ENCODE data around the gene HEATR5A.
"Not testable (repeated sequence)": the region's sequence is repeated elsewhere in the genome, so short reads cannot be mapped to it uniquely, and the experiment has no call there.

HEATR5A gene

DNA sequence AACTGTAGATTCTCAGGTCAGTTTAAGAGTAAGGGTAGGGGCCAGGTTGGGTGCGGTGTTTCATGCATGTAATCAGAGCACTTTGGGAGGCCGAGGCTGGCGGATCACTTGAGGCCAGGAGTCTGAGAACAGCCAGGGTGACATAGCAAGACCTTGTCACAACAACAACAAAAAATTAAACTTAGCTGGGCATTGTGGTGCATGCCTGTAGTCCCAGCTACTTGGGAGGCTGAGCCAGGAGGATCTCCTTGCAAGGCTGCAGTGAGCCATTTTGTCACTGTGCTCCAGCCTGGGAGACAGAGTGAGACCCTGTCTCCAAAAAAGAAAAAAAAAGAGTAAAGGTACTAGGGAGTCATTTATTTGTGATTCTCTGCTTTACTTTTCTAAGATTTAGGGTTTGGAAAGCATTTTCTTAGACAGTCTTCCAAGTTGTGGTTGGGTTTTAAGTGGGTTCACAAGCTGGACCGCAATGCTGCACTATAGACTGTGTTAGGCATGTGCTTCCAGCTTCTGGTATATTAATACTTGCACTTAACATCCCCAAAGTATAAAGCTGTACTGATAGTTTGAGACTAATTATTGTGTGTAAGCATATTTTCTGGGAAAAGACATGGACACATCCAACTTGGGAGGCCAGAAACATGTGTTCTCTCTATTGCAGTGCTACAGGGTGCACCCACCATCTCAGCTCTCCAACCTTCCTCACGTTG lies 163.7 kb downstream of the HEATR5A start:
- no peak for DNase-seq (ENCODE audit: low spot score)

DNA sequence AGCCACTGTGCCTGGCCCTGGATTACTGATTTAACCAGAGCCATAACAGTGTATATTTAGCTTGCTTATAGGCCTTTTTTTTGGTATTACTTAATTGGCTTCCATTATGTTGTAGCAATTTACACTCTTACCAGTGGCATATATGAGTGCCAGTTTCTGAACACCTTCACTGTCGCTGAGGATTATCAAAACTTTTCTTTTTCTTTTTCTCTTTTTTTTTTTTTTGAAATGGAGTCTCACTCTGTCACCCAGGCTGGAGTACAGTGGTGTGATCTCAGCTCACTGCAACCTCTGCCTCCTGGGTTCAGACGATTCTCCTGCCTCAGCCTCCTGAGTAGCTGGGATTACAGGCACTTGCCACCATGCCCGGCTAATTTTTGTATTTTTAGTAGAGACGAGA lies 164.4 kb downstream of the HEATR5A start:
- DNase-seq (ENCODE audit: low spot score), result not testable (repeated sequence)

DNA sequence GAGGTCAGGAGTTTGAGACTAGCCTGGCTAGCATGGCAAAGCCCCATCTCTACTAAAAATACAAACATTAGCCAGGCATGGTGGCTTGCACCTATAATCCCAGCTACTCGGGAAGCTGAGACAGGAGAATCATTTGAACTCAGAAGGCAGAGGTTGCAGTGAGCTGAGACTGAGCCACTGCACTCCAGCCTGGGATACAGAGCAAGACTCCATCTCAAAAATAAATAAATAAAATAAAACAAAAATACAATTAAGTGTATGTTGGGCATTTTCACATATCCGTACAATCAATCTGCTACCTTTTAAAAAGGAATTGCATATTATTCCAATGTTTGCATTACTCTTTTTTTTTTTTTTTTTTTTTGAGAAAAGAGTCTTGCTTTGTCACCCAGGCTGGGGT lies 165.1 kb downstream of the HEATR5A start:
- DNase-seq (ENCODE audit: low spot score), result no peak

DNA sequence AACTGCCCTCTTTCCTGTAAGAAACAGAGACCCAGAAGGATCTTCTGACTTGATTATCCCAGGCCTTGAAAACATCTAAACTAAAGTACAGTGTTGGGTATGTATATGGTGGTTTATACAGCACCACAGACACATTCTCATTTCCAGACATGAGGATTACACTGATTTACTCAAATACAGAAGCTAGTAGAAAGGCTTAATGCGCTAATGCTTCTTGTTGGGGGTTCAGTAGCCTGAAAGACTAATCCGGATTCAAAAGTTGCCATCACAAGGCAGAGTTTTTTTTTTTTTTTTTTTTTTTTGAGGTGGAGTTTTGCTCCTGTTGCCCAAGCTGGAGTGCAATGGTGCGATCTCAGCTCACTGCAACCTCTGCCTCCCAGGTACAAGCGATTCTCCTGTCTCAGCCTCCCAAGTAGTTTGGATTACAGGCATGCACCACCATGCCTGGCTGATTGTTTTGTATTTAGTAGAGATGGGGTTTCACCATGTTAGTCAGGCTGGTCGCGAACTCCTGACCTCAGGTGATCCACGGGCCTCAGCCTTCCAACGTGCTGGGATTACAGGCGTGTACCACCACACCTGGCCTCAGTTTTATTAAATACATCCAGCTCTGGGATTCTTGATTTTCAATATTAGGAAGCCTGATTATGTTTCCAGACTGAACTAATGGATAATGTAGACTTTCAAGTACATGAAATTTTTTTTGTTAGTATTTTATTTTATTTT lies 166.4 kb downstream of the HEATR5A start:
- no peak for DNase-seq (ENCODE audit: low spot score)

DNA sequence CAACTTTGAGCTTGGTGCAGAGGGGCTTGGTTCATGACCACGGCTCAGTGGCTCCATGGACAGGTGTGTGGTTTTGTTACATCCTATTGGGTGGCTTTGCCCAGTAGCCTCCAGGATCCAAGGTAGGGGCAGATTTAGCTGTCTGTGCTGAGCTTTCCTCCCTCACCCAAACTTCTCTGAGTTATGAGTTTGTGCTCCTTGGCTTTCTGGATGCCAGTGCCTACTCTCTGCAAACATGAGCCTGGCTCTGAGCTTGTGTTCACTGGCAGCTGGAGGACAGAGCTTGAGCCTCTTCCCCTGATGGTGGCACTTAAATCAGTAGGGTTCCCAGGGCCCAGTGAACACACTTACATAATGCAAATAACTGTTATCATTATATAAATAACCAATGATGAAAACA lies 167.5 kb downstream of the HEATR5A start:
- no peak for DNase-seq (ENCODE audit: low spot score)

DNA sequence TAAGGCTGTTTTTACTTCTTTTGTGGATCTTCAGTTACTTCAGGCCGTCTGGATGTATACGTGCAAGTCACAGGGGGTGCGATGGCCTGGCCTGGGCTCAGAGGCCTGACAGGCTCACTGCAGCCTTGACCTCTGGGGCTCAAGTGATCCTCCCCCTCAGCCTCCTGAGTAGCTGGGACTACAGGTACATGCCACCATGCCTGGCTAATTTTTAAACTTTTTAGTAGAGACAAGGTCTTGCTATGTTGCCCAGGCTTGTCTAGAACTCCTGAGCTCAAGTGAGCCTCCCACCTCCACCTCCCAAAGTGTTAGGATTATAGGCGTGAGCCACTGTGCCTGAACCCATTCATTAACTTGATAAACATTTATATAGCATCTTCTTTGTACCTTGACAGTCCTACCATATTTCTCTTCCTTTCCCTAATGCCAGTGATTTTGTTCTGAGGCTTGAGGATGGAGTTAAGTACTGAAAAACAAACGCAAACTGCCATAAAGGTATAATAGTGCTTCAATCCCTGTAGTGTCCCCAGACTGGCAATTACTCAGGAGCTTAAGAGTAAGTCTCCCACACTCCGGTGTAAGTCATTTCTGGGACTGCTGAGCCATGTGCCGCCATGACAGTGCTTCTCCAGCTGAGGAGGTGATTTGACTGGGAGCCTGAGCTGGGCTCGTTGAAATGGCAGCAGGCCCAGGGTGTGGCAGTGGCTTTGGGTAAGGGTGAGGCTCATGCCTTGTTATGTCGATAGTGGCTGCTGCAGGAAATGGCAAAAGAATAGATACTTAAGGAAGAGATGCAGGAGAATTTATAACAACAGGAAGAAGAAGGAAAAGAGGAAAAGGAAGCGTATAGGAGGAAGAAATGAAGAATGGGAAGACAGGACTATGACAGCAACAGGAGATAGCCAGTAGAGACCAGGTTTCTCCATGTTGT lies 169.1 kb downstream of the HEATR5A start:
- peak; percentile 53 for DNase-seq (ENCODE audit: low spot score)

DNA sequence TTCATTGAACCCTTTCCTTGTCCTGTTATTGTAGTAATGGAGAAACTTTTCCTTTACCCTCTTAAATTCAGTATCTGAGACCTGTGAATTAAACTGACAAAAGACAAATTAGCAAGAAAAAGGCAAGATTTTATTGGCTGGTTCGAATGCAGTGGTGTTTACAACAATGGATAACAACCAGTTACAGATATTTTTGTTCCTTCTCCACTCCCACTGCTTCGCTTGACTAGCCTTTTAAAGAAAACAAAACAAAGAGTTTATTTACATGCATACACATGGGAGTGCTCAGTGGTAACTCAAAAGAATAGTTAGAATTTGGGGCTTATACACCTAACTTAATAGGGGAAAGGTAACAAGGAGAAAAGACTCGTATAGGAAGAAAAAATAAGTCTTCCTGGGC lies 175.7 kb downstream of the HEATR5A start:
- no peak for DNase-seq (ENCODE audit: low spot score)

DNA sequence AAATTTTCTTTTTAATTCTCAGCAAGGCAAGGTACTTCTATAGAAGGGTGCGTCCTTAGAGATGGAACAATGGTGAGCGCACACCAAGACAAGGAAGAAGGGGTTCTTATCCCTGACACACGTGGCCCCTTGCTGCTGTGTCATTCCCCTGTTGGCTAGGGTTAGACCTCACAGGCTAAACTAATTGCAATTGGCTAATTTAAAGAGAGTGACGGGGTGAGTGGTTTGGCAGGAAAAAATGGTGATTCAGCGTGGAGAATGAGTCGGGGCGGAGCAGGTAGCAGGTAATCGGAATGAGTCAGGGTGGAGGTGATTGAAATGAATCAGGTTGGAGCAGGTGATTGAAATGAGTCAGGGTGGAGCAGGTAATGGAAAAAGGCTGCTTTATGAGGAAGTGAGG lies 176.5 kb downstream of the HEATR5A start:
- DNase-seq (ENCODE audit: low spot score), result no peak

DNA sequence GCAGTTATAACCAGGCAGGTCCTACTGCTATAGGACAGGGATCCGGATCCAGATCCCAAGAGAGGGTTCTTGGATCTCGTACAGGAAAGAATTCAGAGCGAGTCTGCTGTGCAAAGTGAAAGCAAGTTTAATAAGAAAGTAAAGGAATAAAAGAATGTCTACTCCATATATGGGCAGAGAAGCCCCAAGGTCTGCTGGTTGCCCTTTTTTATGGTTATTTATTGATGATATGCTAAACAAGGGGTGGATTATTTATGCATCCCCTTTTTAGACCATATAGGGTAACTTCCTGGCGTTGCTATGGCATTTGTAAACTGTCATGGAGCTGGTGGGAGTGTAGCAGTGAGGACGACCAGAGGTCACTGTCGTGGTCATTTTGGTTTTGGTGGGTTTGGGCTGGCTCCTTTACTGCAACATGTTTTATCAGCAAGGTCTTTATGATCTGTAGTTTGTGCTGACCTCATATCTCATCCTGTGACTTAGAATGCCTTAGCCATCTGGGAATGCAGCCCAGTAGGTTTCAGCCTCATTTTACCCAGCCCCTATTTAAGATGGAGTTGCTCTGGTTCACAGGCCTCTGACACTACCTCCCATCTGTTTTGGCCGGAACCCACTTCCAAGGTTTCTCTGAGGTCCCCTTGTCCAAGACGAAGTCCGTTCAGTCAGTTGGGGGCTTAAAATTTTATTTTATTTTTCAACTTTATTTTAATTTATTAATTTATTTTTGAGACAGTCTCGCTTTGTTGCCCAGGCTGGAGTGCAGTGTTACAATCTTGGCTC lies 178.0 kb downstream of the HEATR5A start:
- not testable (repeated sequence) for DNase-seq (ENCODE audit: low spot score)
